ENCODE results near the gene NOVA2.

The NOVA2 gene, protein sequence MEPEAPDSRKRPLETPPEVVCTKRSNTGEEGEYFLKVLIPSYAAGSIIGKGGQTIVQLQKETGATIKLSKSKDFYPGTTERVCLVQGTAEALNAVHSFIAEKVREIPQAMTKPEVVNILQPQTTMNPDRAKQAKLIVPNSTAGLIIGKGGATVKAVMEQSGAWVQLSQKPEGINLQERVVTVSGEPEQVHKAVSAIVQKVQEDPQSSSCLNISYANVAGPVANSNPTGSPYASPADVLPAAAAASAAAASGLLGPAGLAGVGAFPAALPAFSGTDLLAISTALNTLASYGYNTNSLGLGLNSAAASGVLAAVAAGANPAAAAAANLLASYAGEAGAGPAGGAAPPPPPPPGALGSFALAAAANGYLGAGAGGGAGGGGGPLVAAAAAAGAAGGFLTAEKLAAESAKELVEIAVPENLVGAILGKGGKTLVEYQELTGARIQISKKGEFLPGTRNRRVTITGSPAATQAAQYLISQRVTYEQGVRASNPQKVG

DNA sequence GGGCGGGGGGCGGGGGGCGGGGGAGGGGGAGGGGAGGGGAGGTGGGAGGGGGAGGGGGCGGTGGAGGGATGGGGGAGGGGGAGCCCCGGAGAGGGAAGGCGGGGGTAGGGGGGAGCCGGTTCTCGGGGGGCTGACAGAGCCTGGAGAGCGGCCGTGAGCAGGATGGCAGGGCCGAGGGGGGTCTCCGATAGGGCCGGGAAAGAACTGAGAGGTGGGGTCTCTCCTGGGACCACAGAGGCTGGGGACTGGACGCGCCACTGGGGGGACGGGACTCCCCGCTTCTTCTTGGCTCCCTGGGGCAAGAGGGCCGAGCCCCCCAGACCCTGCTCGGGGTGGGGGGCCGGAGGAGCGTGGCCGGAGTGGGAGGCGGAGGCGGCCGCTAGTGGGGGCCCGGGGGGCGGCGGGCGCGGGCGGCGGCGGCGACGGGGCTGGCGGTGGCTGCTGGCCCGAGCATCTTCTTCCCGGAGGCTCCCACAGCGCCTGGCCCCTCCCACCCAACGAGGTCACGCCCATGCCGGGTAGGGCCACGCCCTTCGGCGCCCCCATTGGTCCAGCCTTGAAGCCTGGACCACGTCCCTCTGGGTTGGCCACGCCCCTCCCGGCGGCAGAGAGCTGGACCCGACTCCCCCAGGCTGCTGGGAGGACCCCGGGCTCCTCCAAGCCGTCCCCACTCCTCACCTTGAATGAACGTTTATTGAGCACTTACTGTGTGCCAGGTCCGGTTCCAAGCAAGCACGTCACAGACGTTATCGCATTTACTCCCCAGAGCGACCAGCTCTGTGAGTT lies at the start of gene NOVA2:
TSS of gene NOVA2 (minus strand) at position 313 of the 786 bp plus-strand sequence. CDS start 514 bp downstream, outside the sequence.
- H3K4me1 ChIP-seq (ENCODE audit: control insufficient read depth, insufficient read depth, low read length), result no peaks in the 10 kb centered on the region
- peak within 1 kb of the TSS; percentile 66 for H3K4me3 ChIP-seq (ENCODE audit: low read depth, low read length)
- no peaks in the 10 kb centered on the region for H3K9me3 ChIP-seq (ENCODE audit: control insufficient read depth, insufficient read depth, low read length)
- H3K36me3 ChIP-seq (ENCODE audit: control insufficient read depth, insufficient read depth, low read length), result no peaks in the 10 kb centered on the region
- H3K9ac ChIP-seq (ENCODE audit: low read depth, low read length), result no peak within 1 kb of the TSS
- peaks cover 4% of the 10 kb centered on the region for H3K27me3 ChIP-seq (ENCODE audit: control insufficient read depth, insufficient read depth, low read length)

DNA sequence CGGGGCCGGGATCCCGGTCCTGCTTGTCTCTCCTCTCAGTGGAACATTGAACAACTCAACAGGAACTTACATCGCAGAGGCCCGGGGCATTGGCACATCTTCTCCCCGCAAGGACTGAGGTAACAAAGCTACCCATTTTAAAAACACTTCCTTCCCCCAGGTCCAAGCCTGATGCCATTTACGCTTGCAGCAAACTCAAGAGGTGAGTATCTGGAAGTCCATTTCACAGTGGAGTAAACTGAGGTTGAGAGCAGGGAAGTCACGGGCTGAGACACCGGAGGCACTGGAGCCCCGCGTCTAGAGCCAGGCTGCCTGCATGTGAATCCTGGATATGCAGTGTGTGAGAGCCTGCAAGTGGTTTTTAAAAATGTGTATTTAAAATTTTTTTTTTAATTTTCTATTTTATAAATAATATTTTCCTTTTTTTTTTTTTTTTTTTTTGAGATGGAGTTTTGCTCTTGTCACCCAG lies 49.7 kb upstream of the NOVA2 start:
- H3K4me3 ChIP-seq (ENCODE audit: low read depth, low read length), result no peak overlapping the region
- H3K27me3 ChIP-seq (ENCODE audit: control insufficient read depth, insufficient read depth, low read length), result no peaks in the 10 kb centered on the region
- peaks cover 10% of the 10 kb centered on the region for H3K36me3 ChIP-seq (ENCODE audit: control insufficient read depth, insufficient read depth, low read length)
- H3K9ac ChIP-seq (ENCODE audit: low read depth, low read length), result no peak overlapping the region
- H3K9me3 ChIP-seq (ENCODE audit: control insufficient read depth, insufficient read depth, low read length), result no peaks in the 10 kb centered on the region
- peaks cover 3% of the 10 kb centered on the region for H3K4me1 ChIP-seq (ENCODE audit: control insufficient read depth, insufficient read depth, low read length)

DNA sequence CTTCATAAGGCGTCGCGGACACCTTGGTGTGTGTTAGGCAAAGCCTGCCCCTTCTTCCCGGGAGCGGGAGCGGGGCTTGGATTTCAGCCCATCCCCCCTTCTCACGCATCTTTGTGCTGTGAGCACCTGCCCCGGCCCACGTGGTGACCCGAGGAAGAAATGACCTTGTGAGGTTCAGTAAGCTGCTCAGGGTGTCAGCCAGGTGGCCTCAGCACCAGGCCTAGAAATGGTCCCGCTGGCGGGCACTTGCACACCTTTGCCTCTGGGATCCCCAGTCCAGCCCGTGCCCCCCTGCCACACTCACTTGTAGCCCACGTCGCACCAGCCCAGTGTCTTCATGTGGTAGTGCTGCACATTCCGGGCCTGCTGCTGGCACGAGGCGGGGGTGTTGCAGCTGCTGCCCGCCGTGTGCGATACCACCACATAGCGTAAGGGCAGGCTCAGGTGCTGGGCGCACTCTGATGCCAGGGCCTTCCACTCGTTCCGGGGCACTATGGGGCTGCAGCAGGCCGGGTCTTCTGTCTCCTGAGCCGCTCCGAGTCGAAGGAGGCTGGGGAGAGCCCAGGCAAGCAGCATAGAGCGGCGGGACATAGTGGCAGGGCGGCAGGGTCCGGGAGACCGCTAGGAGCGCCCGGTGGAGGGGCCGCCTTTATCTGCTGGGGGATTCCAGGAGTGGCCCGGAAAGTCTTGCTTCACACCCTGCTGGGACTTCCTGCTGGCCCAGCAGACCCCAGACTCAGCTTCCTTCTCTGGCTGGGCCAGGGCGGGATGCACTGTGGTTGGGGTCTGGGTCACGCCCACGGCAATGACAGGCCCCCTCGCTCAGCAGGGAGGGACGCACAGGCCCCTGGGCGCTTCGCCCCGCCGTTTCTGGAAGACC lies 49.0 kb upstream of the NOVA2 start, which contains the start of gene PGLYRP1:
TSS of gene PGLYRP1 (minus strand) at position 623 of the 880 bp plus-strand sequence. CDS start at position 591, 32 bp downstream.
- no peaks in the 10 kb centered on the region for H3K27me3 ChIP-seq (ENCODE audit: control insufficient read depth, insufficient read depth, low read length)
- H3K36me3 ChIP-seq (ENCODE audit: control insufficient read depth, insufficient read depth, low read length), result peaks cover 14% of the 10 kb centered on the region
- H3K9me3 ChIP-seq (ENCODE audit: control insufficient read depth, insufficient read depth, low read length), result no peaks in the 10 kb centered on the region
- H3K4me1 ChIP-seq (ENCODE audit: control insufficient read depth, insufficient read depth, low read length), result peaks cover 3% of the 10 kb centered on the region
- no peak within 1 kb of the TSS for H3K9ac ChIP-seq (ENCODE audit: low read depth, low read length)
- no peak within 1 kb of the TSS for H3K4me3 ChIP-seq (ENCODE audit: low read depth, low read length)

- peaks cover 3% of the 10 kb centered on the region for H3K4me1 ChIP-seq (ENCODE audit: control insufficient read depth, insufficient read depth, low read length)
- H3K4me3 ChIP-seq (ENCODE audit: low read depth, low read length), result no peak overlapping the region
- H3K9ac ChIP-seq (ENCODE audit: low read depth, low read length), result no peak overlapping the region
- no peaks in the 10 kb centered on the region for H3K9me3 ChIP-seq (ENCODE audit: control insufficient read depth, insufficient read depth, low read length)
- no peaks in the 10 kb centered on the region for H3K27me3 ChIP-seq (ENCODE audit: control insufficient read depth, insufficient read depth, low read length)
- H3K36me3 ChIP-seq (ENCODE audit: control insufficient read depth, insufficient read depth, low read length), result peaks cover 14% of the 10 kb centered on the region
Measured at GRCh38 chr19:46022061-46022430, 48.4 kb upstream of the NOVA2 start.

DNA sequence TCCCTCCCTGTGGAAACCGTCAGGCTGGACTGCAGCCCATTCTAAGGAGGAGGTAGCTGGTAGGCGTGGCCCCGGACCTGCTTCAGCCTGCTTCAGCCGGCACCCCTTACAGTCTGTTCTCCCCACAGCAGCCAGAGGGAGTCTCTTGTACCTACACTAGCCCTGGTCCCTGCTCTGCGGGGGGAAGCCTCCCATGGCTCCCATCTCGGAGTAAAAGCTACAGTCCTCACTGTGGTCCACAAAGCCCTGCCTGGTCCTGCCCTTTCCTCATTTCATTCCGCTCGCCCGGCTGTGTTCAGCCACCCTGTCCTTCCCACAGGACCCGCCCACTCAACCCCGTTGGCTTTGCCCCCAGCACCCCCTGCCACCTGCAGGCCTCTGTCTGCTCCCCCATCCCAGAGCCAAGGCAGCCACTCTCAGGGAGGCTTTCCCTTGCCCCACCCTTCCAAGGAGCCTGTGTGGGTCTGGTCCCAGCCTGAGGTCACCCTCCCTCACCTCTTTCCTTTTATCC lies 47.9 kb upstream of the NOVA2 start:
- Histone ChIP-seq H3K4me1 (ENCODE audit: control insufficient read depth, insufficient read depth, low read length) (peaks cover 3% of the 10 kb centered on the region), H3K27me3 (ENCODE audit: control insufficient read depth, insufficient read depth, low read length) (no peaks in the 10 kb centered on the region), H3K9me3 (ENCODE audit: control insufficient read depth, insufficient read depth, low read length) (no peaks in the 10 kb centered on the region), H3K4me3 (ENCODE audit: low read depth, low read length) (no peak overlapping the region), H3K36me3 (ENCODE audit: control insufficient read depth, insufficient read depth, low read length) (peaks cover 11% of the 10 kb centered on the region), H3K9ac (ENCODE audit: low read depth, low read length) (peak overlapping the region; percentile 39)

DNA sequence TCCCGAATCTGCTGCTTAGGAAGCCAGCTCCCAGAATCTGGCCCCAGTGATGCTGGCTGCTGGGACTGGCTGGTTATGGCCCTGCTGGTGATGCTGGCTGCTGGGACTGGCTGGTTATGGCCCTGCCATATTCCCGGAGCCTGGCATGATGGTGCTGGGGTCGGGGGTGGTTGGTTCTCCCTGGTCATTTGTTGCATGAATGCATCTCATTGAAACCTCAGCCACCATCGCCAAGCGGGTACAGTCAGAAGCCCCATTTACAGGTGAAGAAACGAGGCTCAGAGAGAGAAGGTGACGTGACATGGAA lies 47.1 kb upstream of the NOVA2 start:
- Histone ChIP-seq H3K36me3 (ENCODE audit: control insufficient read depth, insufficient read depth, low read length) (peaks cover 10% of the 10 kb centered on the region), H3K9ac (ENCODE audit: low read depth, low read length) (no peak overlapping the region), H3K4me1 (ENCODE audit: control insufficient read depth, insufficient read depth, low read length) (peaks cover 3% of the 10 kb centered on the region), H3K4me3 (ENCODE audit: low read depth, low read length) (no peak overlapping the region), H3K27me3 (ENCODE audit: control insufficient read depth, insufficient read depth, low read length) (peaks cover 7% of the 10 kb centered on the region), H3K9me3 (ENCODE audit: control insufficient read depth, insufficient read depth, low read length) (no peaks in the 10 kb centered on the region)

GRCh38 chr19:46019270-46019669 lies 45.6 kb upstream of the NOVA2 start:
- Histone ChIP-seq H3K9ac (ENCODE audit: low read depth, low read length) (no peak overlapping the region), H3K27me3 (ENCODE audit: control insufficient read depth, insufficient read depth, low read length) (peaks cover 17% of the 10 kb centered on the region), H3K4me1 (ENCODE audit: control insufficient read depth, insufficient read depth, low read length) (peaks cover 8% of the 10 kb centered on the region), H3K4me3 (ENCODE audit: low read depth, low read length) (no peak overlapping the region), H3K9me3 (ENCODE audit: control insufficient read depth, insufficient read depth, low read length) (no peaks in the 10 kb centered on the region), H3K36me3 (ENCODE audit: control insufficient read depth, insufficient read depth, low read length) (peaks cover 10% of the 10 kb centered on the region)

DNA sequence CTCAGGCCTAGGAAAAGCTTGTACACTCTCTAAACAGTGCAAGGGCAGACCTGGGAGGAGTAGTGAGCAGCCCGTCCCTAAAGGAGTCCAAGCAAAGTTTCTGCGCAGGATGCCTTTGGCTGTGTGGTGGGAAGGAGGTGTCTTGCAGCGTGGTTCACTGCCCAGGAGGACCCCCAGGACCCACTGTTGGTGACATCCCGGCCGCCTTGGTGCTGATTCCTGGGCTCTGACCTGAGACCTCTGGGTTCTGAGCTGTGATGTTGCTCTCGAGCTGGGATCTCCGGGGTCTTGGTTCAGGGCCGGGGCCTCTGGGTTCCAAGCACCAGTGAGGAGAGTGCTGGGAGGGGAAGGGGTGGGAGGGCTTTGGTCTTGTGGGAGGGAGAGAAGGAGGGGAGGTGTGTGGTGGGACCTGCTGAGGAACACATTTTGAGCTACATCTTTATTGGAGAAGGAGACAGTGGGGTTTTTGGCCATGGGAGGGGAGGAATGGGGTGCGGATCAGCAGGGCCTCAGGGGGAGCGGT lies 45.1 kb upstream of the NOVA2 start:
- H3K36me3 ChIP-seq (ENCODE audit: control insufficient read depth, insufficient read depth, low read length), result peaks cover 10% of the 10 kb centered on the region
- peaks cover 8% of the 10 kb centered on the region for H3K4me1 ChIP-seq (ENCODE audit: control insufficient read depth, insufficient read depth, low read length)
- H3K9me3 ChIP-seq (ENCODE audit: control insufficient read depth, insufficient read depth, low read length), result no peaks in the 10 kb centered on the region
- H3K9ac ChIP-seq (ENCODE audit: low read depth, low read length), result no peak overlapping the region
- H3K4me3 ChIP-seq (ENCODE audit: low read depth, low read length), result no peak overlapping the region
- peaks cover 20% of the 10 kb centered on the region for H3K27me3 ChIP-seq (ENCODE audit: control insufficient read depth, insufficient read depth, low read length)

GRCh38 chr19:46017874-46018675 lies 44.4 kb upstream of the NOVA2 start:
- H3K9ac ChIP-seq (ENCODE audit: low read depth, low read length), result no peak overlapping the region

GRCh38 chr19:46017095-46017429 lies 43.4 kb upstream of the NOVA2 start:
- Histone ChIP-seq H3K9ac (ENCODE audit: low read depth, low read length) (no peak overlapping the region), H3K36me3 (ENCODE audit: control insufficient read depth, insufficient read depth, low read length) (peaks cover 10% of the 10 kb centered on the region), H3K4me1 (ENCODE audit: control insufficient read depth, insufficient read depth, low read length) (peaks cover 8% of the 10 kb centered on the region), H3K4me3 (ENCODE audit: low read depth, low read length) (no peak overlapping the region), H3K9me3 (ENCODE audit: control insufficient read depth, insufficient read depth, low read length) (no peaks in the 10 kb centered on the region), H3K27me3 (ENCODE audit: control insufficient read depth, insufficient read depth, low read length) (peaks cover 20% of the 10 kb centered on the region)

More at GRCh38 chr19:46017874-46018675, 44.4 kb upstream of the NOVA2 start:
- H3K4me1 ChIP-seq (ENCODE audit: control insufficient read depth, insufficient read depth, low read length), result peaks cover 8% of the 10 kb centered on the region
- no peak overlapping the region for H3K4me3 ChIP-seq (ENCODE audit: low read depth, low read length)
- H3K27me3 ChIP-seq (ENCODE audit: control insufficient read depth, insufficient read depth, low read length), result peaks cover 20% of the 10 kb centered on the region
- H3K36me3 ChIP-seq (ENCODE audit: control insufficient read depth, insufficient read depth, low read length), result peaks cover 10% of the 10 kb centered on the region
- H3K9me3 ChIP-seq (ENCODE audit: control insufficient read depth, insufficient read depth, low read length), result no peaks in the 10 kb centered on the region
